Liver (tissue), 9 donors: ENCODE measurements around the gene NPRL2. TPM values are rescaled to one million over a fixed set of nuclear protein-coding genes. Genes with fewer than 3 reads are reported as not detected.

Experiments
- DNase-seq: peaks from one replicate; pipeline ENCODE4 v3.0.0-alpha.2; 2017; ENCODE audit warnings: low spot score
- H3K27ac ChIP-seq, 2 donors: one replicate each; pipeline ENCODE4 v1.7.0; 2013; ENCODE audit warnings: inconsistent platforms in 2 of 2, low read length in 2 of 2, control low read depth in 1 of 2, low read depth in 1 of 2, mild to moderate bottlenecking in 1 of 2
- H3K27me3 ChIP-seq, 4 donors: one replicate each; pipeline versions ENCODE4 v1.6.1 to v1.7.0; 2013; ENCODE audit warnings: low read length in 3 of 4, inconsistent platforms in 1 of 4, mild to moderate bottlenecking in 1 of 4, moderate library complexity in 1 of 4; ENCODE audit not compliant: control insufficient read depth in 4 of 4, insufficient read depth in 4 of 4
- H3K36me3 ChIP-seq, 4 donors: one replicate each; pipeline versions ENCODE4 v1.6.1 to v1.7.0; 2013; ENCODE audit warnings: low read length in 3 of 4, mild to moderate bottlenecking in 3 of 4, low read depth in 1 of 4, moderate library complexity in 1 of 4; ENCODE audit not compliant: control insufficient read depth in 4 of 4, insufficient read depth in 3 of 4
- H3K4me1 ChIP-seq, 4 donors: one replicate each; pipeline versions ENCODE4 v1.6.1 to v1.7.0; 2013; ENCODE audit warnings: low read length in 3 of 4, mild to moderate bottlenecking in 3 of 4, moderate library complexity in 1 of 4; ENCODE audit not compliant: control insufficient read depth in 4 of 4, insufficient read depth in 4 of 4
- H3K4me3 ChIP-seq, 3 donors: one replicate each; pipeline versions ENCODE4 v1.6.1 to v1.7.0; 2013; ENCODE audit warnings: low read length in 3 of 3, control low read depth in 1 of 3, low read depth in 1 of 3, mild to moderate bottlenecking in 1 of 3
- H3K9ac ChIP-seq, 2 donors: one replicate each; pipeline ENCODE4 v1.7.0; 2013; ENCODE audit warnings: low read length in 2 of 2, mild to moderate bottlenecking in 2 of 2, moderate library complexity in 2 of 2, control low read depth in 1 of 2, low read depth in 1 of 2
- H3K9me3 ChIP-seq, 4 donors: one replicate each; pipeline versions ENCODE4 v1.6.1 to v1.7.0; 2013; ENCODE audit warnings: low read length in 3 of 4; ENCODE audit not compliant: control insufficient read depth in 4 of 4
- ATF3 ChIP-seq: IDR thresholded peaks from 2 replicates; pipeline ENCODE4 v1.6.1; 2016; ENCODE audit warnings: antibody characterized with exemption
- CTCF ChIP-seq: fragments of 150-350 bp; IDR thresholded peaks from 2 replicates; pipeline ENCODE4 v1.5.1; 2017; ENCODE audit warnings: improper control_type of control experiment, low read depth, low read length; ENCODE audit not compliant: missing input control
- EGR1 ChIP-seq, 2 donors: IDR thresholded peaks; 2 replicates each; pipeline ENCODE4 v1.6.1; 2016 to 2018; ENCODE audit warnings: antibody characterized with exemption in 2 of 2, low read depth in 2 of 2
- FOXA1 ChIP-seq: IDR thresholded peaks from 2 replicates; pipeline ENCODE4 v1.6.1; 2016; ENCODE audit warnings: antibody characterized with exemption
- FOXA2 ChIP-seq: IDR thresholded peaks from 2 replicates; pipeline ENCODE4 v1.6.1; 2016; ENCODE audit warnings: antibody characterized with exemption
- GABPA ChIP-seq, 2 donors: IDR thresholded peaks in 1 of 2; conservative IDR thresholded peaks in 1 of 2; 2 replicates each; pipeline ENCODE4 v1.6.1; 2016; ENCODE audit warnings: antibody characterized with exemption in 2 of 2, mild to moderate bottlenecking in 1 of 2, moderate library complexity in 1 of 2
- HNF4A ChIP-seq, 2 donors: conservative IDR thresholded peaks; 2 replicates each; pipeline ENCODE4 v1.6.1; 2016; ENCODE audit warnings: antibody characterized with exemption in 2 of 2, mild to moderate bottlenecking in 2 of 2
- HNF4G ChIP-seq: IDR thresholded peaks from 2 replicates; pipeline ENCODE4 v1.6.1; 2016; ENCODE audit warnings: antibody characterized with exemption
- JUND ChIP-seq, 2 donors: IDR thresholded peaks; 2 replicates each; pipeline ENCODE4 v1.6.1; 2016; ENCODE audit warnings: antibody characterized with exemption in 2 of 2
- MAX ChIP-seq: IDR thresholded peaks from 2 replicates; pipeline ENCODE4 v1.6.1; 2016; ENCODE audit warnings: antibody characterized with exemption
- NR2F2 ChIP-seq: IDR thresholded peaks from 2 replicates; pipeline ENCODE4 v1.6.1; 2016; ENCODE audit warnings: antibody characterized with exemption
- RAD21 ChIP-seq, 2 donors: IDR thresholded peaks; 2 replicates each; pipeline ENCODE4 v1.6.1; 2016; ENCODE audit warnings: antibody characterized with exemption in 2 of 2, mild to moderate bottlenecking in 2 of 2
- REST ChIP-seq: IDR thresholded peaks from 2 replicates; pipeline ENCODE4 v1.6.1; 2016; ENCODE audit warnings: antibody characterized with exemption, mild to moderate bottlenecking
- RXRA ChIP-seq, 2 donors: IDR thresholded peaks; 2 replicates each; pipeline ENCODE4 v1.6.1; 2017 to 2018; ENCODE audit warnings: antibody characterized with exemption in 2 of 2, mild to moderate bottlenecking in 1 of 2
- SP1 ChIP-seq: IDR thresholded peaks from 2 replicates; pipeline ENCODE4 v1.6.1; 2018; ENCODE audit warnings: antibody characterized with exemption, mild to moderate bottlenecking
- TAF1 ChIP-seq: conservative IDR thresholded peaks from 2 replicates; pipeline ENCODE4 v1.6.1; 2016; ENCODE audit warnings: antibody characterized with exemption, mild to moderate bottlenecking
- YY1 ChIP-seq: IDR thresholded peaks from 2 replicates; pipeline ENCODE4 v1.6.1; 2016; ENCODE audit warnings: antibody characterized with exemption, mild to moderate bottlenecking
- ZBTB33 ChIP-seq: IDR thresholded peaks from 2 replicates; pipeline ENCODE4 v1.6.1; 2016; ENCODE audit warnings: antibody characterized with exemption
- WGBS: extraction: QIAGEN DNeasy Blood & Tissue Kit; methylation state at CpG from one replicate; pipeline ENCODE4 v1.1.7; 2013; 5-methylcytosine and 5-hydroxymethylcytosine counted together
- polyA plus RNA-seq, 2 donors: library from polyadenylated mRNA; stranded (reverse) in 1 of 2; unstranded in 1 of 2; fragments of 200-250 nt in 1 of 2; fragments of >200 nt in 1 of 2; fragmentation: Nextera tagmentation in 1 of 2; extraction: Ambion mirVana in 1 of 2; gene quantifications; one replicate each; pipeline versions ENCODE4 v1.2.1 to v1.2.3, GENCODE V29; 2013 to 2015
- total RNA-seq, 2 donors: library from RNA; depleted of rRNA; stranded (reverse); fragments of >200 nt; gene quantifications; one replicate each; pipeline ENCODE4 v1.2.3, GENCODE V29; 2014
- donor health status: healthy.
- donor health status: healthy.
- donor health status: healthy.
- donor health status: healthy.
- donor health status: healthy.

NPRL2 gene
- total and polyA plus RNA-seq, 4 donors = 11.3 to 17.3 (median 14.0) TPM

GRCh38 chr3:50365080-50365841 is 14.7 kb upstream of the NPRL2 start:
- Histone ChIP-seq H3K4me3 (peak overlapping the region; percentile 47 to 63 (median 53)), H3K27me3 (no peaks in the 10 kb centered on the region), H3K4me1 (peaks cover 0 to 10% (median 6%) of the 10 kb centered on the region in 4 donors), H3K9ac (peak overlapping the region in 1 of 2 donors; percentile 14), H3K9me3 (no peaks in the 10 kb centered on the region), H3K36me3 (no peaks in the 10 kb centered on the region), H3K27ac (no peak overlapping the region)
- DNase-seq = peak; percentile 94
- no peak for TF ChIP-seq CTCF
- no peak for TF ChIP-seq JUND (IDR thresholded peaks at IDR 0.05)
- TF ChIP-seq SP1 = no peak
- TF ChIP-seq TAF1 = no peak
- no peak for TF ChIP-seq ATF3
- TF ChIP-seq HNF4A (conservative IDR thresholded peaks at IDR 0.05) = no peak
- no peak for TF ChIP-seq RAD21 (IDR thresholded peaks at IDR 0.05)
- 9% methylated on average over 53 of the region's 53 CpGs for WGBS

- H3K9ac ChIP-seq = no peak overlapping the region
- DNase-seq = no peak
- no peak for TF ChIP-seq SP1
- TF ChIP-seq EGR1 (IDR thresholded peaks at IDR 0.05; ENCODE audit: low read depth in 2 of 2) = no peak
- TF ChIP-seq CTCF = no peak
- no peak for TF ChIP-seq FOXA2
- TF ChIP-seq JUND (IDR thresholded peaks at IDR 0.05) = no peak
- no peak for TF ChIP-seq HNF4A (conservative IDR thresholded peaks at IDR 0.05)
- no peak for TF ChIP-seq MAX
- no peak for TF ChIP-seq RXRA (IDR thresholded peaks at IDR 0.05)
- TF ChIP-seq ATF3 = no peak
- TF ChIP-seq TAF1 = no peak
- no peak for TF ChIP-seq YY1
- TF ChIP-seq ZBTB33 = no peak
- TF ChIP-seq FOXA1 = no peak
- TF ChIP-seq NR2F2 = no peak
- no peak for TF ChIP-seq GABPA (IDR thresholded peaks at IDR 0.05 in 1 of 2, conservative IDR thresholded peaks at IDR 0.05 in 1 of 2)
- no peak for TF ChIP-seq REST
- TF ChIP-seq HNF4G = no peak
- TF ChIP-seq RAD21 (IDR thresholded peaks at IDR 0.05) = no peak
- no peaks in the 10 kb centered on the region for H3K9me3 ChIP-seq
- peaks cover 0 to 14% (median 8%) of the 10 kb centered on the region in 4 donors for H3K4me1 ChIP-seq
- no peaks in the 10 kb centered on the region for H3K27me3 ChIP-seq
- no peak overlapping the region for H3K27ac ChIP-seq
- H3K36me3 ChIP-seq = no peaks in the 10 kb centered on the region
- WGBS = 28% methylated on average over 48 of the region's 48 CpGs
- peak overlapping the region in 2 of 3 donors; percentile 41 to 47 for H3K4me3 ChIP-seq
Measured at GRCh38 chr3:50364573-50365079, 14.1 kb upstream of the NPRL2 start.
